ENCODE measurements around the gene CNTRL. TPM values are rescaled to one million over a fixed set of nuclear protein-coding genes. Genes with fewer than 3 reads are reported as not detected.

CNTRL gene
- total and polyA plus RNA-seq, 2 of the 8 experiments (the other 6 are each of a cell fraction or from before 2014, with no cell fraction given) = 5.1 to 13.9 TPM

- H2AK5ac ChIP-seq (ENCODE audit: low read depth, low read length) = no peak overlapping the region
- no peak overlapping the region for H2AFZ ChIP-seq (ENCODE audit: low read length)
- no peaks in the 10 kb centered on the region for H3K27me3 ChIP-seq (replicated peaks in 1 of 4; ENCODE audit: control insufficient read depth in 3 of 4, extremely low read depth in 1 of 4, insufficient read depth in 3 of 4, low read length in 3 of 4)
- TF ChIP-seq TAF1 (IDR thresholded peaks at IDR 0.05; ENCODE audit: low read depth, low read length) (no peak), GTF2F1 (IDR thresholded peaks at IDR 0.05; ENCODE audit: borderline replicate concordance, low read depth, low read length) (no peak), KDM4A (IDR thresholded peaks at IDR 0.05; ENCODE audit: low read depth, low read length, severe bottlenecking) (no peak), CTCF (IDR thresholded peaks at IDR 0.05; ENCODE audit: control extremely low read depth in 1 of 3, insufficient read depth in 1 of 3, low read depth in 1 of 3, low read length in 3 of 3) (no peak), RFX5 (IDR thresholded peaks at IDR 0.05; ENCODE audit: borderline replicate concordance, low read depth, low read length) (no peak), NRF1 (IDR thresholded peaks at IDR 0.05; ENCODE audit: low read depth, low read length) (no peak)
- H3K79me1 ChIP-seq (ENCODE audit: low read depth, low read length) = no peaks in the 10 kb centered on the region
- no peak overlapping the region for H2BK120ac ChIP-seq (replicated peaks; ENCODE audit: low read depth, low read length)
- ChIA-PET CTCF (ENCODE audit: partially characterized antibody) (interaction anchor here (1.4 to 3.1 kb wide), 5 partner anchors 17 to 100 kb away, joined by 3 to 13 read pairs (median 4); no protein-coding TSS in a partner anchor), POLR2A (ENCODE audit: partially characterized antibody) (interaction anchor here (0.6 to 1.3 kb wide), 2 partner anchors 11 to 514 kb away, joined by 3 to 4 read pairs; no protein-coding TSS in a partner anchor)
- WGBS, 2 experiments (ENCODE audit: extremely low coverage in 1 of 2, insufficient coverage in 1 of 2, insufficient read length in 1 of 2, insufficient replicate concordance in 2 of 2, low coverage in 1 of 2, low lambda C conversion rate in 2 of 2, missing lambda C conversion rate in 1 of 2) = 90% methylated on average over 1 of the region's 1 CpG; no CpG with 5 or more reads in 1 of the 2 experiments
- no peak overlapping the region for H3K27ac ChIP-seq (ENCODE audit: low read depth, low read length)
- H3K23me2 ChIP-seq (ENCODE audit: low read depth, low read length) = no peaks in the 10 kb centered on the region
- H4K8ac ChIP-seq (ENCODE audit: extremely low read depth, insufficient read depth, low read length) = no peak overlapping the region
- no peak overlapping the region for H3K4me3 ChIP-seq (ENCODE audit: extremely low read depth in 1 of 4, insufficient read depth in 2 of 4, low read depth in 3 of 4, low read length in 4 of 4)
- no peak for FAIRE-seq
- no peaks in the 10 kb centered on the region for H3K9me3 ChIP-seq (ENCODE audit: insufficient read depth in 2 of 2, low read depth in 1 of 2, low read length in 1 of 2)
- H2BK15ac ChIP-seq (ENCODE audit: low read length) = no peak overlapping the region
- no peak overlapping the region for H3K4me2 ChIP-seq (ENCODE audit: insufficient read depth in 1 of 2, low read depth in 2 of 2, low read length in 2 of 2)
- H3K36me3 ChIP-seq (ENCODE audit: control insufficient read depth in 2 of 4, insufficient read depth in 4 of 4, low read length in 3 of 4) = no peaks in the 10 kb centered on the region
- H3K56ac ChIP-seq (replicated peaks; ENCODE audit: insufficient read length, low read depth, low read length) = no peak overlapping the region
- H4K20me1 ChIP-seq (replicated peaks in 1 of 2; ENCODE audit: control insufficient read depth in 1 of 2, insufficient read depth in 2 of 2, low read length in 2 of 2) = no peaks in the 10 kb centered on the region
- no peak overlapping the region for H3K18ac ChIP-seq (ENCODE audit: extremely low read depth, low read length)
- H3K9ac ChIP-seq (replicated peaks in 1 of 4; ENCODE audit: extremely low read depth in 1 of 4, low read depth in 3 of 4, low read length in 3 of 4) = no peak overlapping the region
- H3K23ac ChIP-seq (ENCODE audit: insufficient read length) = no peak overlapping the region
- DNase-seq (ENCODE audit: low read depth in 1 of 2, low spot score in 2 of 2) = no peak
- no peak overlapping the region for H3K4ac ChIP-seq (replicated peaks; ENCODE audit: insufficient read length, low read depth, low read length)
- H4K91ac ChIP-seq (replicated peaks; ENCODE audit: insufficient read length, low read length) = no peak overlapping the region
- H3K79me2 ChIP-seq (ENCODE audit: control insufficient read depth in 1 of 2, insufficient read depth in 2 of 2, low read length in 2 of 2) = no peaks in the 10 kb centered on the region
- no peaks in the 10 kb centered on the region for H3K4me1 ChIP-seq (replicated peaks in 1 of 4; ENCODE audit: control insufficient read depth in 3 of 4, insufficient read depth in 4 of 4, low read length in 3 of 4)
- H2BK12ac ChIP-seq (ENCODE audit: low read depth, low read length) = no peak overlapping the region
- H2BK20ac ChIP-seq (ENCODE audit: low read length) = no peak overlapping the region
- no peak overlapping the region for H2BK5ac ChIP-seq (ENCODE audit: low read depth, low read length)
- H4K5ac ChIP-seq (ENCODE audit: insufficient read length, low read depth, low read length) = no peak overlapping the region
- H3K14ac ChIP-seq (ENCODE audit: insufficient read length) = no peak overlapping the region
These were observed 7.3 kb downstream of the CNTRL start for GRCh38 chr9:121082075-121082474.
